Globus pallidus (tissue), 1 donor: ENCODE results near the gene SENP6.
A peak's percentile ranks its signal among the peaks of the same experiment; 100 is the strongest.
"Not testable (repeated sequence)": the region's sequence is repeated elsewhere in the genome, so short reads cannot be mapped to it uniquely, and the experiment has no call there.

Experiments
- DNase-seq: peaks from one replicate; pipeline ENCODE4 v3.0.0-alpha.2; 2015; ENCODE audit warnings: low spot score

SENP6 gene

GRCh38 chr6:75609639-75610590 lies 8.2 kb downstream of the SENP6 start:
- DNase-seq: no peak

GRCh38 chr6:75611011-75611701 lies 9.5 kb downstream of the SENP6 start:
- no peak for DNase-seq

GRCh38 chr6:75611702-75612375 lies 10.2 kb downstream of the SENP6 start:
- no peak for DNase-seq

DNA sequence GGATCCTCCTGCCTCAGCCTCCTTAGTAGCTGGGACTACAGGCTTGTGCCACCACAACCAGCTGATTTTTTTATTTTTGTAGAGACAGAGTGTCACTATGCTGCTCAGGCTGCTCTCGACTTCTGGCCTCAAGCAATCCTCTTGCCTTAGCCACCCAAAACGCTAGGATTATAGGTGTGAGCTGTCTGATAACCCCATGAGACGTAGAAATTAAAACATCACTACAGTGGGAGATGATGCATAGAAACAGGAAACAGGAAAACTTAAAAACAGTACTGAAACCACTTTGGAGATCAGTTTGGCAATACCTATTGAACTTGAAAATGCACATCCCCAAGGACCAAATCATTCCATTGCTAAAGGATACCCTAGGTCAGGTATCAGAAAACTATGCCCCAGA lies 10.8 kb downstream of the SENP6 start:
- DNase-seq: no peak

DNA sequence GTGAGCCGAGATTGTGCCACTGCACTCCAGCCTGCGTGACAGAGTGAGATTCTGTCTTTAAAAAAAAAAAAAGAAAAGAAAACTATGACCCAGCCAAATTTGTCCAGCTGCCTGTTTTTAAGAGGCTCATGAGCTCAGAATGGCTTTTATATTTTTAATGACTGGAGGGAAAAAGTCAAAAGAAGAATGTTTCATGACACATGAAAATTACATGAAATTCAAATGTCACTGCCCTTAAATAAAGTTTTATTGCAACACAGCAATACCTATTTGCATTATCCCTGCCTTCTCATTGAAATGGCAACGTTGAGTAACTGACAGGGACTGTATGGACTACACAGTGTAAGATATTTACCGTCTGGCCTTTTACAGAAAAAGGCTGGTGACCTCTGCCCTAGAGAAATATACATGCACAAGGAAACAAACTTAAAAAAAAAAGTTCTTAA lies 11.4 kb downstream of the SENP6 start:
- no peak for DNase-seq

DNA sequence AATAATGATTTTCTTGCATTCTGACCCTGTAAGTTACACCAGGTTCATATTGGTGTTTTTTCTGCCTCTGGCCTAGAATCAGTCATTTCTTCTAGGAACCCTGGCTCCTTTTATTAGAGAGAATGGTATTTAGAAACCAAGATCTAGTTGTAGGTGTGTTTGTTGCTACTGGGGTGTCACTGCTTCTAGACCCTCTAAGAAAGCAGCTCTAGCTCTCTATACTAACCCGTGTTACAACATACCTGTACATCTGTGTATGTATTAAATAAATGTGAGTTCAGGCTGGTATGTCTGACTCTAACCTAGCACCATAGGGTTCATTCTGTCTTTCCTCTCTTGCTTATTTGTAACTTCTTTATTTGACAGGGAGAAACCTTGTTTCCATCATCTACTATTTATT lies 16.8 kb downstream of the SENP6 start:
- DNase-seq: no peak

- no peak for DNase-seq
Observed at GRCh38 chr6:75619230-75619899, 17.7 kb downstream of the SENP6 start.

DNA sequence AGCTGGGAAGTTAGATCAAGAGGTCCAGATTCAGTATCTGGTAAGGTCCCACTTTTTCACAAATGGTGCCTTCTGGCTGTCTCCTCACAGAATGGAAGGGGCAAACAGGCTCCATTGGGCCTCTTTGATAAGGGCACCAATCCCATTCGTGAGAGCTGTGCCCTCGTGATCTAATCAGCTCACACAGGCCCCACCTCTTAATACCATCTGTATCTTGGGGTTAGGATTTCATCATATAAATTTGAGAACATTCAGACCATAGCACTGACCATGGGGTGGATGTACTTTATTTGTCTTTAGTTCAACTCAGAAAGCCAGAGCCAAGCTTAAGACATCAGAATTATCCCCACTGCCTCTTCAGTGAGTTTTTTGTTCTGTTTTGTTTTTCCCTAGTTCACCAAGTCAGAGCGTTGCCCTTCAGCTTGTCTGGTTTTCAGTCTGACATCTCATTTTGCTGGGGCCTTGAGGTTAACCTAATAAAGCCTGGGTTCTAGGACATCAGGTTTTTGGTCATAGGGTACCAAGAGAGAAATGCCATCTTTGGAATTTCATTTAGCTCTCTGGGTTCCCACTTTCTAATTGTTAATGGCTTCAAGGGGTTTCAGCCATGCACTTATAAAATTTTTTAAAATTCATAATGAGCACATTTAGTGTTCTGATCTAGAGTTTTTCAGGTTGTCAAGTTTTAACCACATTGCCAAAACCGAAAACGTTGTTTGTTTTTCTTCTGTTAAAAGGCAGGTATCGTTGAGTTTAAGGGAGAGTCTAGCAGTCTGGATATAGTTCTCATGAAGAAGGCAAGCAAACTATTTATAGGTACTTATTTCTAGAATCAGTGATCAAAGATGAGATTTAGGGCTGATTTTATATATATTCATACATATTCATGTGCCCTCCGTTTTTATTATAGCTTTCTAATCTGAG lies 19.0 kb downstream of the SENP6 start:
- DNase-seq: no peak

GRCh38 chr6:75621846-75622245 lies 20.2 kb downstream of the SENP6 start:
- no peak for DNase-seq

- DNase-seq: no peak
Observed at GRCh38 chr6:75623491-75623890, 21.8 kb downstream of the SENP6 start.

DNA sequence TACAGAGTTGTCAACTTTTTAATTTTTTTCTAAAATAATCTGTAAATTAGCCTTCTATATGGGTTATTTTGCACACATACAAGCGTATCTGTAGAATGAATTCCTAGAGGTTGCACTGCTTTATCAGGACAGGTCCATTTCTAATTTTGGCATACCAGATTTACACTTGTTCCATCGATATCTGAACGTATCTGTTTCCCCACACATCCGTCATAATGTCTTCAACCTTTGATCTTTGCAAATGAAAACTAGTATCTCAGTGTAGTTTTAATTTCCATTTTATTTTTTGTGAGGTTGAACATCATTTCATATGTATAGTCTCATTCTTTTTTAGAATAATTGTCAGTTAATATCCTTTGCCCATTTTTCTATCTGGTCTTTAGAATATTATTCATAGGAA lies 22.7 kb downstream of the SENP6 start:
- no peak for DNase-seq

DNA sequence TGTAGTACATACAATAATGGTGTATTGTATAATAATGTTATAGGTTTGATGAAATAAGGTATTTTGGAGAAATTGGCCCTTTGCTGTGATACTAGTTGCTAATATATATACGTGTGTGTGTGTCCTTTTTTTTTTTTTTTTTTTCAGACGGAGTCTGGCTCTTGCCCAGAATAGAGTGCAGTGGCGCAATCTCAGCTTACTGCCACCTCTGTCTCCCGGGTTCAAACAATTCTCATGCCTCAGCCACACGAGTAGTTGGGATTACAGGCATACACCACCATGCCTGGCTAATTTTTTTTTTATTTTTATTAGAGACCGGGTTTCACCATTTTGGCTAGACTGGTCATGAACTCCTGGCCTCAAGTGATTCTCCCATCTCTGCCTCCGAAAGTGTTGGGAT lies 23.3 kb downstream of the SENP6 start:
- no peak for DNase-seq

DNA sequence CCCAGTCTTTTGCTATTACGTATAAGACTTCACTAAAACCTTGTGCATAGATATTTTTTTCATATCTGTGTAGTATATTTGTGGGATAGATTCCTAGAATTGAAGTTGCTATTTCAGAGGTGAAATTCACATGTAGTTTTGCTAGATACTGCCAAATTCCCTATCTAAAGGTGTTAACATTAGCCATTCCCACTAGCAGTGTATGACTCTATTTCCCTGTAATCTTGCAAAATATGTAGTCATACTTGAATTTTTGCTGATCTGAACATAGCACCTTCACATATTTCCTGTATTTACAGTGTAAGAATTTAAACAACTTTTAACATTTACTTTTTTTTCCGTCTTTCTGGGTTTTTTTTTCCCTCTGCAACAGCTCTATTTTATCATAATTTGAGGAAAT lies 24.9 kb downstream of the SENP6 start:
- no peak for DNase-seq

- DNase-seq: not testable (repeated sequence)
Observed at GRCh38 chr6:75627708-75628107, 26.0 kb downstream of the SENP6 start.

DNA sequence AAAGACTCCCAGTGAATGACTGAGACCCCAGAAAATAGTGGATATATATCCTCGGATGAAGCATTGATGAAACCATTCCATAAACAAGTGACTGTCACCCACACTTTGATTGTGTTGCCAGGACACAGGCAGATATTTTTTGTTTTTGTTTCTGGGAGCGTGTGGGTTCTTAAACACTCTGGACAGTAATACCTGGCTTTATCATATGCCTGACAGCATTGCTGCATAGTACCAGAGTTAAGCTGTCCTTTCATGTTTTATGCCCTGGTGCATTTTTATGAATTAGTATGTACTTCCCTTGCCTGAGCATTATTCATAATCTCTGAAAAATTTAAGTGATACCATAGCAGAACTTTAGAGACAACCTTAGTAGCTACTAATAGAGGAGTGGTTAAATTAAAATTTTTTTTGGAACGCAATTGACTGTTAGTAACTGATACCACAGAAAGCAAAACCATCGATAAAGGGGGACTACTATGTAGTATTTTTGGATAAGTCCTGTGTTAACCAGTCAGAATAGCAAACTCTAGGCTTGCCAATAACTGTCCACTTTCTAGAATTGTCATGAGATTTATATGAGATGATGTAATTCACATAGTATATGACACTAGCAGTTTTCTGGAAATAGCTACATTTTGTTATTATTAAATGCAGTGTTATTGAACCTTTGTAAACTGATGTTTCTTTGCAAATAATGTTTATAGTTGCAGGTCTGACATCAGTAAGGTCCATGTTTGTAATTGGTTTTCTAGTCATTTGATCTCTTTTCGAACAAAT lies 30.4 kb downstream of the SENP6 start:
- no peak for DNase-seq

GRCh38 chr6:75633045-75633444 lies 31.4 kb downstream of the SENP6 start:
- no peak for DNase-seq

DNA sequence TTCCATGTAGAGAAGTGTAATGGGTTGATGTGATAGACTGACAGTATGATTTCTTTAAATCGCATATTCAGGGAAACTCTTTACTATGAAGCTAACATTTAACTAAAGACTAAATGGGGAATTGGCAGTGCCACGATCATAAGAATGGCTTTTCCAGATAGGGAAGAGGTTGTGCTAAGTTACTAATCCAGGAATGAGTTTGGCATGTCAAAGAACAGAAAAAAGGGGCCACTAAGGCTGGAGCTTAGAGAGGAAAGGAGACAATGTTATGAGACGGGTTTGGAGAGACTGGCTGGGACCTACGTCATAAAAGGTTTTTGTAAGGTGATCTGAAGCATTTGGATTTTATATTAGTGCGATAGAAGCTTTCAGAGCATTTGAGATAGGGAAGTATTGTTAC lies 40.6 kb downstream of the SENP6 start:
- no peak for DNase-seq

GRCh38 chr6:75643173-75643572 lies 41.5 kb downstream of the SENP6 start:
- DNase-seq: no peak

GRCh38 chr6:75656479-75656878 lies 54.8 kb downstream of the SENP6 start:
- DNase-seq: no peak

DNA sequence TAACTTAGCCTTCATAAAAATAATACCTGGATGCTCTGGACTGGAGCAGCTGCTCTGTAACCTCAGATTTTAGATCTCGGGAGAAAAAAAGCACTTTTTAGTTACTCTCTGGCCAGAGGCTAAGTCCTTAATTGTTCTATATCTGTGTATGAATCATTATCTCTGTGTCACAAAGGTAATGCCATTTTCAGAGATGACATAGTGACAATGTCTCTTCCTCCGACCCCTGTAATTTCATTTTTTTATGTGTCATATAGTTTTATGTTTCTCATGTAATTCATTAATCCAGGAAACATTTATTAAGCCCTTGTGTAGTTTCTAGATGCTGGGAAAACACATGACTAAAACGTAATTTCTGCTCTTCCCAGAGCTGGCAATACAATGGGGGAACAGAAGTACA lies 55.6 kb downstream of the SENP6 start:
- DNase-seq: peak; percentile 8
